ENCODE data around the gene TSNAXIP1. TPM values are rescaled to one million over a fixed set of nuclear protein-coding genes. Genes with fewer than 3 reads are reported as not detected.

The TSNAXIP1 gene
- total and polyA plus RNA-seq, 2 donors (not counting 1 experiment from before 2014, with no cell fraction given) = 0.97 to 1.2 TPM

DNA sequence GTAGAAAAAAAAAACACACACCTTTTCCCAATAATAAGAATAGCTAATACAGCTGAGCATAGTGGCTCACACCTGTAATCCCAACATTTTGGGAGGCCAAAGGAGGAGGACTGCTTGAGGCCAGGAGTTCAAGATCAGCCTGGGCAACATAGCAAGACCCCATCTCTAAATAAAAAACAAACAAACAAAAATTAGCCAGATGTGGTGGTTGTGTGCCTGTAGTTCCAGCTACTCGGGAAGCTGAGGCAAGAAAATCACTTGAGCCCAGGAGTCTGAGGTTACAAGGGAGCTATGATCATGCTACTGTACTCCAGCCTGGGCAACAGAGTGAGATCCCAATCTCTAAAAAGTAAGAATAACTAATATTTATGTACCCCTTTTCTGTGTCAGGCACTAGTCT lies 44.8 kb upstream of the TSNAXIP1 start:
- peaks cover 26% of the 10 kb centered on the region for H3K4me1 Mint-ChIP-seq
- H3K4me1 ChIP-seq (ENCODE audit: control insufficient read depth in 2 of 2, insufficient read depth in 2 of 2, low read length in 2 of 2) = peaks cover 9 to 14% of the 10 kb centered on the region in 2 donors
- no peaks in the 10 kb centered on the region for H3K9me3 Mint-ChIP-seq (ENCODE audit: insufficient read depth)
- DNase-seq (no peak), ATAC-seq (ENCODE audit: low read depth) (no peak)
- H3K79me2 ChIP-seq (ENCODE audit: control insufficient read depth, insufficient read depth, low read length) = peaks cover 74% of the 10 kb centered on the region
- no peak overlapping the region for H3K4me3 ChIP-seq (ENCODE audit: control extremely low read depth in 1 of 5, extremely low read depth in 1 of 5, insufficient read depth in 1 of 5, low read depth in 2 of 5, low read length in 4 of 5)
- H3K9me3 ChIP-seq (ENCODE audit: control extremely low read depth in 1 of 3, control insufficient read depth in 2 of 3, insufficient read depth in 1 of 3, low read length in 2 of 3) = no peaks in the 10 kb centered on the region
- TF ChIP-seq EZH2 (IDR thresholded peaks at IDR 0.05; ENCODE audit: borderline replicate concordance, insufficient read depth, low read depth, low read length, poor library complexity, severe bottlenecking) = no peak
- H3K27ac Mint-ChIP-seq = no peak overlapping the region
- H3K27me3 ChIP-seq (replicated peaks in 1 of 4; ENCODE audit: control extremely low read depth in 1 of 4, control insufficient read depth in 3 of 4, insufficient read depth in 4 of 4, low read length in 3 of 4) = no peaks in the 10 kb centered on the region
- intact Hi-C loops (cut with micrococcal nuclease) = no loop called here
- no peak overlapping the region for H3K4me3 Mint-ChIP-seq
- CTCF ChIA-PET = interaction anchor here (0.6 kb wide), 1 partner anchor 48 kb away, joined by 3 read pairs; no protein-coding TSS in a partner anchor
- H3K4me2 ChIP-seq (replicated peaks; ENCODE audit: low read depth, low read length, poor library complexity, severe bottlenecking) = no peak overlapping the region
- H4K20me1 ChIP-seq (ENCODE audit: control insufficient read depth, insufficient read depth, low read length, poor library complexity, severe bottlenecking) = peaks cover 42% of the 10 kb centered on the region
- POLR2A ChIA-PET = no interaction called here
- no peak overlapping the region for H3K27ac ChIP-seq (ENCODE audit: low read length in 2 of 2)
- H2AFZ ChIP-seq (ENCODE audit: insufficient read depth, low read depth, low read length, poor library complexity, severe bottlenecking) = no peak overlapping the region
- H3K9ac ChIP-seq (ENCODE audit: low read length) = no peak overlapping the region
- H3K36me3 ChIP-seq (replicated peaks in 1 of 2; ENCODE audit: control extremely low read depth in 1 of 2, control insufficient read depth in 1 of 2, extremely low read depth in 1 of 2, insufficient read depth in 2 of 2, low read length in 1 of 2) = peaks cover 6 to 39% of the 10 kb centered on the region in 2 experiments
- no CpG with 5 or more reads among the region's 1 CpG for WGBS (ENCODE audit: insufficient coverage)
- H3K27me3 Mint-ChIP-seq = no peaks in the 10 kb centered on the region

GRCh38 chr16:67762385-67762784 lies 44.3 kb upstream of the TSNAXIP1 start:
- Histone ChIP-seq H3K27ac (ENCODE audit: low read length in 2 of 2) (no peak overlapping the region), H2AFZ (ENCODE audit: insufficient read depth, low read depth, low read length, poor library complexity, severe bottlenecking) (no peak overlapping the region), H3K4me1 (ENCODE audit: control insufficient read depth in 2 of 2, insufficient read depth in 2 of 2, low read length in 2 of 2) (peaks cover 9 to 14% of the 10 kb centered on the region in 2 donors), H4K20me1 (ENCODE audit: control insufficient read depth, insufficient read depth, low read length, poor library complexity, severe bottlenecking) (peaks cover 40% of the 10 kb centered on the region), H3K9ac (ENCODE audit: low read length) (no peak overlapping the region), H3K27me3 (replicated peaks in 1 of 4; ENCODE audit: control extremely low read depth in 1 of 4, control insufficient read depth in 3 of 4, insufficient read depth in 4 of 4, low read length in 3 of 4) (no peaks in the 10 kb centered on the region), H3K4me2 (replicated peaks; ENCODE audit: low read depth, low read length, poor library complexity, severe bottlenecking) (no peak overlapping the region), H3K79me2 (ENCODE audit: control insufficient read depth, insufficient read depth, low read length) (peaks cover 74% of the 10 kb centered on the region), H3K9me3 (ENCODE audit: control extremely low read depth in 1 of 3, control insufficient read depth in 2 of 3, insufficient read depth in 1 of 3, low read length in 2 of 3) (no peaks in the 10 kb centered on the region), H3K4me3 (ENCODE audit: control extremely low read depth in 1 of 5, extremely low read depth in 1 of 5, insufficient read depth in 1 of 5, low read depth in 2 of 5, low read length in 4 of 5) (no peak overlapping the region), H3K36me3 (replicated peaks in 1 of 2; ENCODE audit: control extremely low read depth in 1 of 2, control insufficient read depth in 1 of 2, extremely low read depth in 1 of 2, insufficient read depth in 2 of 2, low read length in 1 of 2) (peaks cover 7 to 36% of the 10 kb centered on the region in 2 experiments)
- DNase-seq (no peak), ATAC-seq (ENCODE audit: low read depth) (no peak)
- no peak overlapping the region for H3K27ac Mint-ChIP-seq
- H3K27me3 Mint-ChIP-seq = no peaks in the 10 kb centered on the region
- 100% methylated on average over 2 of the region's 2 CpGs for WGBS (ENCODE audit: insufficient coverage)
- POLR2A ChIA-PET = no interaction called here
- TF ChIP-seq EZH2 (IDR thresholded peaks at IDR 0.05; ENCODE audit: borderline replicate concordance, insufficient read depth, low read depth, low read length, poor library complexity, severe bottlenecking) (no peak), CTCF (IDR thresholded peaks at IDR 0.05) (no peak)
- H3K4me3 Mint-ChIP-seq = no peak overlapping the region
- H3K4me1 Mint-ChIP-seq = peaks cover 26% of the 10 kb centered on the region
- H3K9me3 Mint-ChIP-seq (ENCODE audit: insufficient read depth) = no peaks in the 10 kb centered on the region
- CTCF ChIA-PET = interaction anchor here (0.5 kb wide), 2 partner anchors 55 to 1825 kb away, joined by 3 to 5 read pairs; no protein-coding TSS in a partner anchor
- intact Hi-C loops (cut with micrococcal nuclease) = no loop called here

Data from B cell (primary cell).